Osteoblast (primary cell): Measurements from ENCODE around the gene ISOC2. TPM values are rescaled to one million over a fixed set of nuclear protein-coding genes. Genes with fewer than 3 reads are reported as not detected.
"Not testable (repeated sequence)": the region's sequence is repeated elsewhere in the genome, so short reads cannot be mapped to it uniquely, and the experiment has no call there.

ENCODE experiments used
- DNase-seq: peaks from one replicate; pipeline ENCODE4 v3.0.0; 2011; ENCODE audit warnings: low spot score, mixed read lengths; ENCODE audit not compliant: insufficient read length; ENCODE audit errors: missing footprints
- H2AFZ ChIP-seq: 2 replicates; pipeline ENCODE4 v1.6.0; 2011; ENCODE audit warnings: mild to moderate bottlenecking, low read length
- H3K27ac ChIP-seq: 2 replicates; pipeline ENCODE4 v1.5.1; 2011; ENCODE audit warnings: mild to moderate bottlenecking, low read depth, low read length, moderate library complexity
- H3K27me3 ChIP-seq: 2 replicates; pipeline ENCODE4 v1.6.0; 2012; ENCODE audit warnings: mild to moderate bottlenecking, control low read depth, inconsistent platforms, low read length, moderate library complexity; ENCODE audit not compliant: insufficient read depth
- H3K36me3 ChIP-seq: 2 replicates; pipeline ENCODE4 v1.5.1; 2011; ENCODE audit warnings: mild to moderate bottlenecking, low read length, control low read depth, moderate library complexity; ENCODE audit not compliant: insufficient read depth
- H3K4me1 ChIP-seq: 2 replicates; pipeline ENCODE4 v1.5.1; 2011; ENCODE audit warnings: mild to moderate bottlenecking, low read length, control low read depth, moderate library complexity; ENCODE audit not compliant: insufficient read depth
- H3K4me2 ChIP-seq: 2 replicates; pipeline ENCODE4 v1.6.0; 2011; ENCODE audit warnings: mild to moderate bottlenecking, low read length; ENCODE audit not compliant: insufficient read depth
- H3K4me3 ChIP-seq: fragments of 200-600 bp; sonication (generic); 3 replicates; pipeline ENCODE4 v1.5.1; 2012; ENCODE audit warnings: mild to moderate bottlenecking, low read length, inconsistent platforms; ENCODE audit not compliant: insufficient read depth
- H3K79me2 ChIP-seq: 2 replicates; pipeline ENCODE4 v1.6.0; 2012; ENCODE audit warnings: mild to moderate bottlenecking, low read length, control low read depth, inconsistent platforms; ENCODE audit not compliant: insufficient read depth
- H3K9me3 ChIP-seq: 2 replicates; pipeline ENCODE4 v1.5.1; 2011; ENCODE audit warnings: low read depth, low read length, control low read depth
- H4K20me1 ChIP-seq: 2 replicates; pipeline ENCODE4 v1.6.0; 2012; ENCODE audit warnings: mild to moderate bottlenecking, low read length, control low read depth; ENCODE audit not compliant: insufficient read depth
- CTCF ChIP-seq: IDR thresholded peaks from 2 replicates; pipeline ENCODE4 v1.5.1; 2011; ENCODE audit warnings: mild to moderate bottlenecking, low read depth, low read length, moderate library complexity; ENCODE audit errors: extremely low read depth
- total RNA-seq: library from RNA; depleted of rRNA; stranded (reverse); fragments of >200 nt; gene quantifications from 2 replicates; pipeline ENCODE4 v1.2.3, GENCODE V29; 2012

Gene ISOC2
- total RNA-seq, 1 donor: 65.1 TPM

- peaks cover 42% of the 10 kb centered on the region for H3K27me3 ChIP-seq
- no peak overlapping the region for H2AFZ ChIP-seq
- no peak for TF ChIP-seq CTCF
- H3K4me1 ChIP-seq: no peaks in the 10 kb centered on the region
- H4K20me1 ChIP-seq: peaks cover 28% of the 10 kb centered on the region
- H3K27ac ChIP-seq: no peak overlapping the region
- no peak for DNase-seq
- no peaks in the 10 kb centered on the region for H3K79me2 ChIP-seq
- H3K9me3 ChIP-seq: no peaks in the 10 kb centered on the region
- no peak overlapping the region for H3K4me2 ChIP-seq
- H3K36me3 ChIP-seq: no peaks in the 10 kb centered on the region
- no peak overlapping the region for H3K4me3 ChIP-seq
Observed at GRCh38 chr19:55451965-55452748, 9.3 kb downstream of the ISOC2 start.

GRCh38 chr19:55451163-55451964 lies 10.1 kb downstream of the ISOC2 start:
- H3K79me2 ChIP-seq: no peaks in the 10 kb centered on the region
- H3K36me3 ChIP-seq: no peaks in the 10 kb centered on the region
- H3K4me3 ChIP-seq: no peak overlapping the region
- no peak for TF ChIP-seq CTCF
- no peak for DNase-seq
- H4K20me1 ChIP-seq: peaks cover 25% of the 10 kb centered on the region
- peaks cover 43% of the 10 kb centered on the region for H3K27me3 ChIP-seq
- no peaks in the 10 kb centered on the region for H3K9me3 ChIP-seq
- no peak overlapping the region for H3K4me2 ChIP-seq
- no peak overlapping the region for H2AFZ ChIP-seq
- no peaks in the 10 kb centered on the region for H3K4me1 ChIP-seq
- H3K27ac ChIP-seq: no peak overlapping the region

GRCh38 chr19:55449469-55449868 lies 12.0 kb downstream of the ISOC2 start:
- H2AFZ ChIP-seq: no peak overlapping the region
- TF ChIP-seq CTCF: no peak
- H3K27me3 ChIP-seq: peaks cover 59% of the 10 kb centered on the region

GRCh38 chr19:55448175-55448490 lies 13.3 kb downstream of the ISOC2 start:
- H3K9me3 ChIP-seq, H3K36me3 ChIP-seq, H3K4me3 ChIP-seq, H3K4me1 ChIP-seq, H3K27ac ChIP-seq, DNase-seq, H3K4me2 ChIP-seq, H3K79me2 ChIP-seq, H2AFZ ChIP-seq, H4K20me1 ChIP-seq: not testable (repeated sequence)
- H3K27me3 ChIP-seq: peaks cover 70% of the 10 kb centered on the region

More at GRCh38 chr19:55449469-55449868, 12.0 kb downstream of the ISOC2 start:
- H3K79me2 ChIP-seq: no peaks in the 10 kb centered on the region
- no peaks in the 10 kb centered on the region for H3K4me1 ChIP-seq
- no peak overlapping the region for H3K4me3 ChIP-seq
- no peak for DNase-seq
- no peaks in the 10 kb centered on the region for H3K36me3 ChIP-seq
- no peak overlapping the region for H3K4me2 ChIP-seq
- no peak overlapping the region for H3K27ac ChIP-seq
- H3K9me3 ChIP-seq: no peaks in the 10 kb centered on the region
- H4K20me1 ChIP-seq: peaks cover 16% of the 10 kb centered on the region
